ENCODE data around the gene LSAMP.

- no peak for TF ChIP-seq CTCF (IDR thresholded peaks at IDR 0.05)
- no peak for TF ChIP-seq EZH2 (IDR thresholded peaks at IDR 0.05)
- no peak for TF ChIP-seq EZH2phosphoT487 (IDR thresholded peaks at IDR 0.05)
Observed at GRCh38 chr3:116150655-116151167, 294.6 kb downstream of the LSAMP start.

Measured in neural progenitor cell (in vitro differentiated cells).